Epithelial cell of proximal tubule (primary cell): ENCODE measurements around the gene HMG20A. TPM values are rescaled to one million over a fixed set of nuclear protein-coding genes. Genes with fewer than 3 reads are reported as not detected.

ENCODE experiments used
- DNase-seq: peaks from one replicate; pipeline ENCODE4 v3.0.0-alpha.2; 2011; ENCODE audit warnings: low read depth
- H3K4me3 ChIP-seq: 2 replicates; pipeline ENCODE4 v1.5.1; 2011; ENCODE audit warnings: low read depth, mild to moderate bottlenecking, low read length
- total RNA-seq: library from RNA; depleted of rRNA; stranded (reverse); fragments of >200 nt; gene quantifications from 2 replicates; pipeline ENCODE4 v1.2.3, GENCODE V29; 2015
- TF ChIP-seq, protein P1 (sequence below): conservative IDR thresholded peaks from 2 replicates; pipeline ENCODE4 v1.5.1; 2012; ENCODE audit warnings: low read depth, mild to moderate bottlenecking, low read length

HMG20A gene
- total RNA-seq, 1 donor from 2014 or later = 22.5 TPM

DNA sequence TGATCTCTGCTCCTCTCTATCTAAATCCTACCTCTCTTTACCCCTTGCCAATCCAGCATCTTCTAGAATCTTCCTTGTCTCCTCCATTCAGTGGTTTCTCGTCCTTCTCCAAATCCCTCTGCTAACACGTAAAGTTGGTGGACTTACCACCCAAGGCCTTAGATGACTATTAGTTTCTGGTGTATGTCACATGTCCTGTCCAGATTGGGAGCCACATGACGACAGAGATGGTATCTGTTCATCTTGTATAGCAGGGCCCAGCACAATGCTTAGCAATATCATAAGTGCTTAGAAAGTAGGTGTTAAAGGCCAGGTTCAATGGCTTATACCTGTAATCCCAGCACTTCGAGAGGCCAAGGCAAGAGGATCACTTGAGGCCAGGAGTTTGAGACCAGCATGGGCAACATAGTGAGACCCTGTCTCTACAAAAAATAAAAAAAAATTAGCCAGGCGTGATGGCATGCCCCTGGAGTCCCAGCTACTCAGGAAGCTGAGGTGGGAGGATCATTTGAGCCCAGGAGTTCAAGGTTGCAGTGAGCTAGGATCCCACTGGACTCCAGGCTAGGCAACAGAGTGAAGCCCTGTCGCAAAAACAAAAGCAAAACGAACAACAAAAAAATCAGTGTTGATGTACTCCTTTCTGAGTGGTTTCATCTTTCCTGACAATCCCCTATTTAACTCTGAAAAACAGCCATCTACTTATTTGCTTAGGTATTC is 81.8 kb downstream of the HMG20A start:
- TF ChIP-seq, protein P1, sequence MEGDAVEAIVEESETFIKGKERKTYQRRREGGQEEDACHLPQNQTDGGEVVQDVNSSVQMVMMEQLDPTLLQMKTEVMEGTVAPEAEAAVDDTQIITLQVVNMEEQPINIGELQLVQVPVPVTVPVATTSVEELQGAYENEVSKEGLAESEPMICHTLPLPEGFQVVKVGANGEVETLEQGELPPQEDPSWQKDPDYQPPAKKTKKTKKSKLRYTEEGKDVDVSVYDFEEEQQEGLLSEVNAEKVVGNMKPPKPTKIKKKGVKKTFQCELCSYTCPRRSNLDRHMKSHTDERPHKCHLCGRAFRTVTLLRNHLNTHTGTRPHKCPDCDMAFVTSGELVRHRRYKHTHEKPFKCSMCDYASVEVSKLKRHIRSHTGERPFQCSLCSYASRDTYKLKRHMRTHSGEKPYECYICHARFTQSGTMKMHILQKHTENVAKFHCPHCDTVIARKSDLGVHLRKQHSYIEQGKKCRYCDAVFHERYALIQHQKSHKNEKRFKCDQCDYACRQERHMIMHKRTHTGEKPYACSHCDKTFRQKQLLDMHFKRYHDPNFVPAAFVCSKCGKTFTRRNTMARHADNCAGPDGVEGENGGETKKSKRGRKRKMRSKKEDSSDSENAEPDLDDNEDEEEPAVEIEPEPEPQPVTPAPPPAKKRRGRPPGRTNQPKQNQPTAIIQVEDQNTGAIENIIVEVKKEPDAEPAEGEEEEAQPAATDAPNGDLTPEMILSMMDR = no peak
- no peak overlapping the region for H3K4me3 ChIP-seq
- DNase-seq = no peak

DNA sequence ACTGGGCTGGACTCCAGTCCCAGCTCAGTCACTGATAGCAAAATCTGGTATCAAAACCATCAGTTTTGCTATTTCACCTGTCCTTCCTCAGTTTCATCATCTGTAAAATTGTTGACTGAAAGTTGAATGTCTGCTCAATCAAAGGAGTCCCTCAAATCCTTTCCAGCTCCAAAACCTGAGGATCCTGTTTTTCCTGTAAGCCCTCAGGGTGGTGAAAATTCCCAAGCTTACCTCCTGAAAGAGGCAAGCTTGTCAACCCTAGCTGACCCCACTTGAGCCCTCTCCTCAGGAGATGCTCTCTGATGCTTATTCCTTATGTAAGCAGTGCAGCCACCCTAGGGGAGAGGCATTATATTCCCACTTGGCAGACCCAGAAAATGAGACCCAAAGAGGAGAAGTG is 82.6 kb downstream of the HMG20A start:
- TF ChIP-seq, protein P1 = no peak
- DNase-seq = no peak
- no peak overlapping the region for H3K4me3 ChIP-seq

DNA sequence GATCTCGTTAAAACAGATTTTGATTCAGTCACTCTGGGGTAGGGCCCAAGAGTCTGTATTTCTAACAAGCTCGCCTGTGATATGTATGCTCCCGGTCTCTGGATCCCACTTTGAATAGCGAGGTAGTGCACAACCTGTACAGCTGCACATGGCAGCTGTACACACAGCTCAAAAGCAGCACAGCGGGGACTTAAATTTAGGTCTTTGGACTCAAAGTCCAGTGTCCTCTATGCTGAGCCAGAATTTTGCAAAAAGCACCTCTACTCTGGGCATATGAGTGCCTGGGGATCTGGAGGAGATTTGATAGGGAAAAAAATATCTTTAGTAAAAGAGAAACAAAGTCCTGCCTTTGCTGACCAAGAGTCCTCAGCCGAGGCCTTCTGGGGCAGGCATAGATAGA is 83.1 kb downstream of the HMG20A start:
- no peak for DNase-seq
- TF ChIP-seq, protein P1 = no peak

DNA sequence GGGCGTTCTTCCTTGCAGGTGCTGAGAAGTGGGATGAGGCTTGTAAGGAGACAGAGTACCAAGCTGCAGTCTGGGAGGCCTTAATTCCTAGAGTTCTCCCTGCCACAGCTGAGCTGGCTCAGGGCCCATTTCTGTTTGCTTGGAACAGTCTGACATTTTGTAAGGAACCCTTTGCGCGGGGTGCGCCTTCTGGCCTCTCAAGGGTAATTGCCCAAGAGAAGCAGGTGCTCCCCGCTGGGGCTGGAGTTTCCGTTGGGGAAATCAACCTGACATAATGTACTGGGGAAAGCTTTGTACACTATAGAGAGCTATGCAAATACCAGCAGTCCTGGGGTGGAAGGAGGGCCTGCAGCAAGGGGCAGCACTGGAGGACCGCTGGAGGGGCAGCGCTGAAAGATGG is 83.6 kb downstream of the HMG20A start:
- DNase-seq = no peak
- TF ChIP-seq, protein P1 = no peak

More for the DNA sequence above, 83.1 kb downstream of the HMG20A start:
- no peak overlapping the region for H3K4me3 ChIP-seq

DNA sequence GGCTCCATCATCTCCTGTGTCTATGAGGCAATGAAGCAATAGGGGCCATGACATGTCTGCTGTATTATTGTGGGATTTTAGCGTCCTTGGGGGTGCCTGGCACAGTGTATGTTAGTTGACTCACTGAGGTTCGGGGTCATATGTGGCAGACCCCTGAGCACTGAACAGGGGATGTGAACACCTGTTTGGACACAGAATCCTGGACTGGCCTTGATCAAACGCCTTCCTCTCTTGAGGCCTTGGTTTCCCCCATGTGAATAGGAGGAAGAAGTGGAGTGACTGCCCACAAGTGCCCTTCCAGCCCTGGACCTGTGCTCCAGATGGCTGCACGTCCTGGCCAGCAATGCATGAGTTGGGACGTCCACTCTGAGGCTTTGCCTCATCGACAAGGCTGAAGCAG is 84.2 kb downstream of the HMG20A start:
- no peak overlapping the region for H3K4me3 ChIP-seq
- DNase-seq = no peak
- TF ChIP-seq, protein P1 = no peak

More for the DNA sequence above, 83.6 kb downstream of the HMG20A start:
- no peak overlapping the region for H3K4me3 ChIP-seq

DNA sequence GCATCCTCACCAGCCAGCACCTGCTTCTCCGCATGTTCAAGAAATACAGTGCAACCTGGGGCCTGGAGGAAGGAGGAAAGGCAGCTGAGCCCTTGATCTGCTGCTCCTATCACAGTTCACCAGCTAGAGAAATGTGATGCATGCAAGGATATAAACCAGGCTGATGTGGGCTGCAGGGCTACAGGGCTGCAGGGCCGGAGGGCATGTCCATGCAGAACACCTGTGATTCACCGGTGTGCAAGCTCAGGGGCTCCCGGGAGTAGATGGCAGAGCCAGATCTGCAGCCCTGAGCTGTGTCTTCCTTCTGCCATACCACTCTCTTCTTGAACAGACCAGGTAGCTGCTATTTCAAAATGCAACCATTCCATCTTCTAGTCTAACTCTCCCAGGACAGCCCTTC is 84.9 kb downstream of the HMG20A start:
- no peak overlapping the region for H3K4me3 ChIP-seq
- DNase-seq = no peak
- TF ChIP-seq, protein P1 = no peak
